ENCODE measurements around the gene FUT7. TPM values are rescaled to one million over a fixed set of nuclear protein-coding genes. Genes with fewer than 3 reads are reported as not detected.

The FUT7 gene
- total and polyA plus RNA-seq, 9 of the 15 experiments (the other 6 are each of a cell fraction or from before 2014, with no cell fraction given), result not detected

GRCh38 chr9:136995362-136995761 is 36.5 kb downstream of the FUT7 start:
- CTCF ChIA-PET (ENCODE audit: low intra/inter-chr PET ratio), result no interaction called here
- 90% methylated on average over 10 of the region's 30 CpGs for WGBS (ENCODE audit: insufficient coverage, low coverage, missing lambda C conversion rate)
- peaks cover 22% of the 10 kb centered on the region; the same call in 1 of the 3 replicates for H3K36me3 ChIP-seq (ENCODE audit: control insufficient read depth, insufficient read depth, low read length)

More at GRCh38 chr9:136995362-136995761, 36.5 kb downstream of the FUT7 start:
- no peak for DNase-seq (ENCODE audit: extremely low read depth in 1 of 4, low spot score in 3 of 4)
- ATAC-seq, result no peak
- POLR2A ChIA-PET, result interaction anchor here (0.6 to 1.3 kb wide), 3 partner anchors 9 to 149 kb away, joined by 3 to 8 read pairs (median 4); no protein-coding TSS in a partner anchor
- H2AFZ ChIP-seq (ENCODE audit: low read depth, low read length), result no peak overlapping the region
- intact Hi-C loops (cut with micrococcal nuclease), result no loop called here
- FAIRE-seq, result no peak
- H3K9me1 ChIP-seq (ENCODE audit: control insufficient read depth, insufficient read depth, low read length), result no peaks in the 10 kb centered on the region
- H3K4me3 ChIP-seq, result no peak overlapping the region
- peak overlapping the region in 1 of 2 experiments; percentile 88; a peak in 1 of 4 replicates for H3K9ac ChIP-seq (ENCODE audit: insufficient read depth in 1 of 2, low read depth in 2 of 2, low read length in 2 of 2)
- no peaks in the 10 kb centered on the region for H4K20me1 ChIP-seq (replicated peaks; ENCODE audit: control insufficient read depth, insufficient read depth, low read length)
- peaks cover 6% of the 10 kb centered on the region for H3K9me3 ChIP-seq (replicated peaks; ENCODE audit: control insufficient read depth, insufficient read depth, low read depth, low read length)
- in situ Hi-C loops (cut with MboI), result no loop called here
- peaks cover 18% of the 10 kb centered on the region for H3K79me2 ChIP-seq (ENCODE audit: control insufficient read depth, insufficient read depth, low read length)
- H3K27ac ChIP-seq (ENCODE audit: extremely low read depth, low read depth, low read length), result no peak overlapping the region
- TF ChIP-seq PRPF4 (IDR thresholded peaks at IDR 0.05; ENCODE audit: insufficient read depth, low read depth, low read length, poor library complexity, severe bottlenecking), result peak; percentile 53
- peak; percentile 61; the same call in 1 of the 2 replicates for TF ChIP-seq POLR2G (IDR thresholded peaks at IDR 0.05; ENCODE audit: low read depth, low read length)
- TF ChIP-seq, protein P1, sequence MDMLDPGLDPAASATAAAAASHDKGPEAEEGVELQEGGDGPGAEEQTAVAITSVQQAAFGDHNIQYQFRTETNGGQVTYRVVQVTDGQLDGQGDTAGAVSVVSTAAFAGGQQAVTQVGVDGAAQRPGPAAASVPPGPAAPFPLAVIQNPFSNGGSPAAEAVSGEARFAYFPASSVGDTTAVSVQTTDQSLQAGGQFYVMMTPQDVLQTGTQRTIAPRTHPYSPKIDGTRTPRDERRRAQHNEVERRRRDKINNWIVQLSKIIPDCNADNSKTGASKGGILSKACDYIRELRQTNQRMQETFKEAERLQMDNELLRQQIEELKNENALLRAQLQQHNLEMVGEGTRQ (CRISPR knock-in tag; IDR thresholded peaks at IDR 0.05), result no peak
- peak; percentile 20; the same call in 1 of the 2 replicates for TF ChIP-seq POLR2A (conservative IDR thresholded peaks at IDR 0.05)
- TF ChIP-seq, protein P2, sequence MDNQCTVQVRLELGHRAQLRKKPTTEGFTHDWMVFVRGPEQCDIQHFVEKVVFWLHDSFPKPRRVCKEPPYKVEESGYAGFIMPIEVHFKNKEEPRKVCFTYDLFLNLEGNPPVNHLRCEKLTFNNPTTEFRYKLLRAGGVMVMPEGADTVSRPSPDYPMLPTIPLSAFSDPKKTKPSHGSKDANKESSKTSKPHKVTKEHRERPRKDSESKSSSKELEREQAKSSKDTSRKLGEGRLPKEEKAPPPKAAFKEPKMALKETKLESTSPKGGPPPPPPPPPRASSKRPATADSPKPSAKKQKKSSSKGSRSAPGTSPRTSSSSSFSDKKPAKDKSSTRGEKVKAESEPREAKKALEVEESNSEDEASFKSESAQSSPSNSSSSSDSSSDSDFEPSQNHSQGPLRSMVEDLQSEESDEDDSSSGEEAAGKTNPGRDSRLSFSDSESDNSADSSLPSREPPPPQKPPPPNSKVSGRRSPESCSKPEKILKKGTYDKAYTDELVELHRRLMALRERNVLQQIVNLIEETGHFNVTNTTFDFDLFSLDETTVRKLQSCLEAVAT (IDR thresholded peaks at IDR 0.05), result 0 out of 4 replicates have a peak, but pooled peaks of 1 of the 2 experiments have one; percentile 22
- no peak for TF ChIP-seq HMG20B (CRISPR knock-in tag; IDR thresholded peaks at IDR 0.05)
- no peak overlapping the region for H3K4me2 ChIP-seq (ENCODE audit: insufficient read depth, low read length)
- H3K27me3 ChIP-seq (ENCODE audit: control insufficient read depth in 2 of 2, insufficient read depth in 2 of 2, low read length in 2 of 2), result no peaks in the 10 kb centered on the region
- no TSS peak for BruUV-seq (replicated peaks)
- peaks cover 32 to 75% of the 10 kb centered on the region in 2 experiments for H3K4me1 ChIP-seq (replicated peaks in 1 of 2; ENCODE audit: control insufficient read depth in 2 of 2, insufficient read depth in 2 of 2, low read length in 2 of 2)
